Skeletal muscle satellite cell (primary cell): Measurements from ENCODE around the gene RNPEPL1.

ENCODE experiments used
- H3K27me3 ChIP-seq: 2 replicates; pipeline ENCODE4 v1.7.0; 2013; ENCODE audit warnings: low read length; ENCODE audit not compliant: control insufficient read depth, insufficient read depth
- H3K36me3 ChIP-seq: 2 replicates; pipeline ENCODE4 v1.7.0; 2013; ENCODE audit warnings: mild to moderate bottlenecking, control low read depth, low read length; ENCODE audit not compliant: insufficient read depth
- H3K4me1 ChIP-seq: 2 replicates; pipeline ENCODE4 v1.7.0; 2013; ENCODE audit warnings: low read length; ENCODE audit not compliant: control insufficient read depth, insufficient read depth
- H3K4me2 ChIP-seq: 2 replicates; pipeline ENCODE4 v1.7.0; 2013; ENCODE audit warnings: mild to moderate bottlenecking, low read length
- H3K4me3 ChIP-seq: 2 replicates; pipeline ENCODE4 v1.7.0; 2013; ENCODE audit warnings: low read length
- H3K9ac ChIP-seq: 2 replicates; pipeline ENCODE4 v1.7.0; 2013; ENCODE audit warnings: mild to moderate bottlenecking, low read depth, low read length, moderate library complexity
- H3K9me3 ChIP-seq: replicated peaks from 2 replicates; pipeline ENCODE4 v1.7.0; 2013; ENCODE audit warnings: mild to moderate bottlenecking, control low read depth, low read length

The RNPEPL1 gene

GRCh38 chr2:240591226-240591625, 22.9 kb downstream of the RNPEPL1 start:
- Histone ChIP-seq H3K9ac (no peak overlapping the region), H3K27me3 (no peaks in the 10 kb centered on the region), H3K4me2 (no peak overlapping the region), H3K4me1 (peaks cover 14% of the 10 kb centered on the region), H3K36me3 (peaks cover 31% of the 10 kb centered on the region), H3K9me3 (no peaks in the 10 kb centered on the region), H3K4me3 (no peak overlapping the region)

GRCh38 chr2:240591784-240592183, 23.5 kb downstream of the RNPEPL1 start:
- no peak overlapping the region for H3K9ac ChIP-seq
- H3K4me1 ChIP-seq: peaks cover 14% of the 10 kb centered on the region
- no peaks in the 10 kb centered on the region for H3K27me3 ChIP-seq
- H3K9me3 ChIP-seq: no peaks in the 10 kb centered on the region
- no peak overlapping the region for H3K4me3 ChIP-seq
- H3K36me3 ChIP-seq: peaks cover 31% of the 10 kb centered on the region
- H3K4me2 ChIP-seq: no peak overlapping the region

GRCh38 chr2:240593026-240593702, 24.9 kb downstream of the RNPEPL1 start:
- peaks cover 31% of the 10 kb centered on the region for H3K36me3 ChIP-seq
- no peak overlapping the region for H3K9ac ChIP-seq
- no peak overlapping the region for H3K4me3 ChIP-seq
- peaks cover 3% of the 10 kb centered on the region for H3K4me1 ChIP-seq
- no peaks in the 10 kb centered on the region for H3K9me3 ChIP-seq
- no peak overlapping the region for H3K4me2 ChIP-seq
- H3K27me3 ChIP-seq: no peaks in the 10 kb centered on the region

- H3K36me3 ChIP-seq: peaks cover 31% of the 10 kb centered on the region
- no peak overlapping the region for H3K4me2 ChIP-seq
- H3K4me3 ChIP-seq: no peak overlapping the region
- no peak overlapping the region for H3K9ac ChIP-seq
- no peaks in the 10 kb centered on the region for H3K9me3 ChIP-seq
- no peaks in the 10 kb centered on the region for H3K27me3 ChIP-seq
- no peaks in the 10 kb centered on the region for H3K4me1 ChIP-seq
Observed at GRCh38 chr2:240593703-240594451, 25.6 kb downstream of the RNPEPL1 start.

GRCh38 chr2:240594511-240595380, 26.5 kb downstream of the RNPEPL1 start:
- H3K4me1 ChIP-seq: no peaks in the 10 kb centered on the region
- no peak overlapping the region for H3K4me2 ChIP-seq
- H3K9ac ChIP-seq: no peak overlapping the region
- no peaks in the 10 kb centered on the region for H3K27me3 ChIP-seq
- peaks cover 26% of the 10 kb centered on the region for H3K36me3 ChIP-seq
- H3K9me3 ChIP-seq: no peaks in the 10 kb centered on the region
- H3K4me3 ChIP-seq: no peak overlapping the region

- Histone ChIP-seq H3K9ac (no peak overlapping the region), H3K27me3 (no peaks in the 10 kb centered on the region), H3K4me3 (no peak overlapping the region), H3K9me3 (no peaks in the 10 kb centered on the region), H3K4me1 (no peaks in the 10 kb centered on the region), H3K36me3 (peaks cover 18% of the 10 kb centered on the region), H3K4me2 (no peak overlapping the region)
Observed at GRCh38 chr2:240595381-240596079, 27.2 kb downstream of the RNPEPL1 start.

GRCh38 chr2:240596080-240596460, 27.8 kb downstream of the RNPEPL1 start:
- no peaks in the 10 kb centered on the region for H3K9me3 ChIP-seq
- no peak overlapping the region for H3K9ac ChIP-seq
- no peaks in the 10 kb centered on the region for H3K4me1 ChIP-seq
- H3K4me3 ChIP-seq: no peak overlapping the region
- no peak overlapping the region for H3K4me2 ChIP-seq
- no peaks in the 10 kb centered on the region for H3K27me3 ChIP-seq
- peaks cover 16% of the 10 kb centered on the region for H3K36me3 ChIP-seq

- H3K9me3 ChIP-seq: no peaks in the 10 kb centered on the region
- peaks cover 16% of the 10 kb centered on the region for H3K36me3 ChIP-seq
- H3K27me3 ChIP-seq: no peaks in the 10 kb centered on the region
- no peak overlapping the region for H3K4me2 ChIP-seq
- H3K9ac ChIP-seq: no peak overlapping the region
- H3K4me1 ChIP-seq: no peaks in the 10 kb centered on the region
- H3K4me3 ChIP-seq: no peak overlapping the region
Observed at GRCh38 chr2:240596491-240596931, 28.2 kb downstream of the RNPEPL1 start.

- Histone ChIP-seq H3K4me1 (no peaks in the 10 kb centered on the region), H3K27me3 (no peaks in the 10 kb centered on the region), H3K36me3 (peaks cover 12% of the 10 kb centered on the region), H3K9ac (no peak overlapping the region), H3K4me3 (no peak overlapping the region), H3K9me3 (no peaks in the 10 kb centered on the region), H3K4me2 (no peak overlapping the region)
Observed at GRCh38 chr2:240597054-240597418, 28.8 kb downstream of the RNPEPL1 start.

- H3K36me3 ChIP-seq: peaks cover 9% of the 10 kb centered on the region
- H3K9ac ChIP-seq: no peak overlapping the region
Observed at GRCh38 chr2:240597419-240598181, 29.3 kb downstream of the RNPEPL1 start.

More at GRCh38 chr2:240597419-240598181, 29.3 kb downstream of the RNPEPL1 start:
- no peak overlapping the region for H3K4me2 ChIP-seq
- H3K4me1 ChIP-seq: no peaks in the 10 kb centered on the region
- H3K27me3 ChIP-seq: no peaks in the 10 kb centered on the region
- no peaks in the 10 kb centered on the region for H3K9me3 ChIP-seq
- H3K4me3 ChIP-seq: no peak overlapping the region
